SIG-M5 (cell line): ENCODE measurements around the gene STAB2.

ENCODE experiments used
- DNase-seq: peaks from one replicate; lab custom pipeline; 2025; lab: John Stamatoyannopoulos, UW

The STAB2 gene

GRCh38 chr12:103745962-103746361 is 158.9 kb downstream of the STAB2 start:
- DNase-seq, result no peak

GRCh38 chr12:103748002-103748401 is 160.9 kb downstream of the STAB2 start:
- DNase-seq, result no peak

GRCh38 chr12:103748875-103749274 is 161.8 kb downstream of the STAB2 start:
- no peak for DNase-seq

GRCh38 chr12:103751171-103751570 is 164.1 kb downstream of the STAB2 start:
- DNase-seq, result no peak

GRCh38 chr12:103751600-103751999 is 164.5 kb downstream of the STAB2 start:
- DNase-seq, result no peak

GRCh38 chr12:103755425-103755824 is 168.4 kb downstream of the STAB2 start:
- no peak for DNase-seq

- no peak for DNase-seq
Observed at GRCh38 chr12:103756443-103756842, 169.4 kb downstream of the STAB2 start.

GRCh38 chr12:103757248-103757647 is 170.2 kb downstream of the STAB2 start:
- DNase-seq, result no peak

- no peak for DNase-seq
Observed at GRCh38 chr12:103758310-103759089, 171.4 kb downstream of the STAB2 start.

GRCh38 chr12:103762473-103762872 is 175.4 kb downstream of the STAB2 start:
- no peak for DNase-seq

GRCh38 chr12:103765322-103765721 is 178.2 kb downstream of the STAB2 start:
- no peak for DNase-seq

- DNase-seq, result no peak
Observed at GRCh38 chr12:103766028-103766427, 179.0 kb downstream of the STAB2 start.

GRCh38 chr12:103768467-103769123 is 181.5 kb downstream of the STAB2 start:
- DNase-seq, result no peak

- DNase-seq, result no peak
Observed at GRCh38 chr12:103769240-103769945, 182.3 kb downstream of the STAB2 start.

- DNase-seq, result no peak
Observed at GRCh38 chr12:103771466-103771865, 184.4 kb downstream of the STAB2 start.

- DNase-seq, result no peak
Observed at GRCh38 chr12:103772367-103773108, 185.5 kb downstream of the STAB2 start.

- no peak for DNase-seq
Observed at GRCh38 chr12:103773109-103773910, 186.2 kb downstream of the STAB2 start.

- no peak for DNase-seq
Observed at GRCh38 chr12:103774977-103775560, 188.0 kb downstream of the STAB2 start.

GRCh38 chr12:103778781-103779180 is 191.7 kb downstream of the STAB2 start:
- no peak for DNase-seq

GRCh38 chr12:103779410-103780092 is 192.5 kb downstream of the STAB2 start:
- DNase-seq, result no peak

GRCh38 chr12:103780093-103780440 is 193.0 kb downstream of the STAB2 start:
- DNase-seq, result no peak
